SJCRH30 (cell line): ENCODE data around the gene WSCD2. TPM values are rescaled to one million over a fixed set of nuclear protein-coding genes. Genes with fewer than 3 reads are reported as not detected.

Experiments used
- DNase-seq, 2 experiments: peaks; one replicate each; pipeline ENCODE4 v3.0.0-alpha.2; 2015 to 2020
- H3K27ac ChIP-seq: fragments of 250-450 bp; sonication (Bioruptor Pico); 2 replicates; pipeline ENCODE4 v1.5.1; 2020; ENCODE audit warnings: mild to moderate bottlenecking, moderate library complexity
- H3K27me3 ChIP-seq: fragments of 250-450 bp; sonication (Bioruptor Pico); 2 replicates; pipeline ENCODE4 v1.5.1; 2020; ENCODE audit warnings: mild to moderate bottlenecking, moderate library complexity
- H3K36me3 ChIP-seq: fragments of 250-450 bp; sonication (Bioruptor Pico); 2 replicates; pipeline ENCODE4 v1.5.1; 2020; ENCODE audit warnings: mild to moderate bottlenecking, moderate library complexity
- H3K4me1 ChIP-seq: fragments of 250-450 bp; sonication (Bioruptor Pico); 2 replicates; pipeline ENCODE4 v1.5.1; 2020; ENCODE audit warnings: mild to moderate bottlenecking, moderate library complexity
- H3K4me3 ChIP-seq: fragments of 250-450 bp; sonication (Bioruptor Pico); 2 replicates; pipeline ENCODE4 v1.5.1; 2020; ENCODE audit warnings: mild to moderate bottlenecking, moderate library complexity
- H3K9me3 ChIP-seq: fragments of 250-450 bp; sonication (Bioruptor Pico); replicated peaks from 2 replicates; pipeline ENCODE4 v1.5.1; 2020; ENCODE audit warnings: mild to moderate bottlenecking, moderate library complexity
- total RNA-seq: library from RNA; depleted of rRNA; stranded (reverse); fragments of >200 nt; shearing (Covaris generic); gene quantifications from 2 replicates; pipeline ENCODE4 v1.2.3, GENCODE V29; 2014

The WSCD2 gene
- total RNA-seq, 1 experiment from 2014 or later = not detected

DNA sequence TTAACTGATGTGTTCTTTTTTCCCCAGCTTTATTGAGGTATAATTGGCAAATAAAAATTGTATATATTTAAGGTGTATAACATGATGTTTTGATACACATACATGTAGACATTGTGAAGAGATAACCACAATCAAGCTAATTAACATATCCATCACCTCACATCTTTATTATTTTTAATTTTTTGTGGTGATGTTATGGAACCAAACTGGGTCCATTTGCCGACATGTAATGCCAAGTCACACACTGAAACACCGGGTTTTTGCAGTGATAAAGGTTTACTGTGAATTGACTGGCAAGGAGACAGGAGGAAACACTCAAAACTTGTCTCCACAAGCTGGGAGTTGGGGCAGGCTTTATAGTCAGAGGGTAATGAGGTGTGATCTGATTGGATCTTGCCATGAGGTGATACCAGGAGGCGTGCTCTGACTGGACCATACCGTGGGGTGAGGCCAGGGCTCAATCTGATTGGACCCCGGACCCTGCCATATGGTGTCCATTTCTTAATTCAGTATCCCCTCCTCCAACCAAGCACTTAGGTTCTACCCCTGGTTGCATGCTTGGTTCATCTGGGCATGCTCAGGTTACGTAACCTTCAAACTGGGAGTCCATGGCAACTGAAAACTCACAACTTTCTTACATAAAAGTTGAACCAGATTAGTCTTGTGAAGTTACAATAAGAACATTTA is 11.8 kb upstream of the WSCD2 start:
- Histone ChIP-seq H3K9me3 (no peaks in the 10 kb centered on the region), H3K4me3 (no peak overlapping the region), H3K4me1 (no peaks in the 10 kb centered on the region), H3K36me3 (no peaks in the 10 kb centered on the region), H3K27me3 (peaks cover 7% of the 10 kb centered on the region; the same call in 1 of the 2 replicates), H3K27ac (no peak overlapping the region)
- DNase-seq = peak; percentile 4 to 6

DNA sequence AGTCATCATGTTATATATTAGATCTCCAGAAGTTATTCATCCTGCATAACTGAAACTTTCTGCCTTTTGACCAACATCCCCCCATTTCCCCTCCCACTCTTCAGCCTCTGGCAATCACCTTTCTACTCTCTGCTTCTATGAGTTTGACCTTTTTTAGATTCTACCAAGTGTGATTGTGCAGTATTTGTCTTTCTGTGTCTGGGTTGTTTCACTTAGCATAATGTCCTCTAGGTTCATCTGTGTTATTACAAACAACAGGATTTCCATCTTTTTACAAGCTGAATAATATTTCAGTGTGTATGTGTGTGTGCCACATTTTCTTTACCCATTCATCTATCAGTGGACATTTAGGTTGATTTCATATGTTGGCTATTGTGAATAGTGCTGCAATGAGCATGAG is 11.2 kb upstream of the WSCD2 start:
- H3K27me3 ChIP-seq = peaks cover 7% of the 10 kb centered on the region; the same call in 1 of the 2 replicates
- H3K4me3 ChIP-seq = no peak overlapping the region
- DNase-seq = no peak
- no peaks in the 10 kb centered on the region for H3K36me3 ChIP-seq
- H3K27ac ChIP-seq = no peak overlapping the region
- no peaks in the 10 kb centered on the region for H3K4me1 ChIP-seq
- no peaks in the 10 kb centered on the region for H3K9me3 ChIP-seq

DNA sequence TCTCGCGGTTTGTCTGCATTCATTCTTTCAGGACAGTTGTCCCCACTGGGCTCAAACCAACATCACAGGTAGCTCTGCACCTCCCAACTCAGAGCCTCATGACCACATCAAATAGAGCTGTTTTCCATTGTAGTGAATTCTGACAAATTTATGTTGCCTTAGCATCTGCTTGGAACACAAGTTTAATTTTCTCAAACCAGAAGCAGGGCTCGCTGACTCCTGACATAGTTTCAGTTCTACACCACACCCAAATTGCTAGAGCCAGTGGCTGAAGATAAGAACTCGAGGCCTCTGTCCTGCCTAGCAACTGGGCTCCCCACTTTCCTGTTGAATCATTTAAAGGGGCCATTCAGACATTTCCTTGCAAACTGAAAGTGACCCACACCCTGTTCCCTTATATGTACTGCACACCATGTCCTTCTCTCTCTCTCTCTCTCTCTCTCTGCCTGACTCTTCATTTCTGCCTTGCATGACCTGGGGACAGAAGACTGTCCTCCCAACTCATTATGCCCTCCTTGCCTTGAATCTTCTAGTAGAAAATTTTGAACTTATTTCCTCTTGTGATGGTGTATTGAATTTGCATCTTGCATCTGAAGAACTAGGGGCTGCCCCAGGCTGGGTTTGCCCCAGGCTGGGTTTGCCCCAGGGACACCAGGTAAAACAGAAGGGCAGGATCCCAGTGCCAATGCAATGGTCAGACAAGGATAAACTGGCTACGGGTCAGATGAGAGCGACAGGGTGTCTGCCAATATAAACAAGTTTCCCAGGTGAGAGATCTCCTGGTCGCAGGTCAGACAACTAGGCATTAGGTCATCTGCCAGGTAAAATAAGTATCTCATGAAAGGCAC is 9.7 kb upstream of the WSCD2 start:
- DNase-seq = no peak
- Histone ChIP-seq H3K4me1 (no peaks in the 10 kb centered on the region), H3K36me3 (no peaks in the 10 kb centered on the region), H3K4me3 (no peak overlapping the region), H3K9me3 (no peaks in the 10 kb centered on the region), H3K27me3 (peaks cover 7% of the 10 kb centered on the region; the same call in 1 of the 2 replicates), H3K27ac (no peak overlapping the region)

DNA sequence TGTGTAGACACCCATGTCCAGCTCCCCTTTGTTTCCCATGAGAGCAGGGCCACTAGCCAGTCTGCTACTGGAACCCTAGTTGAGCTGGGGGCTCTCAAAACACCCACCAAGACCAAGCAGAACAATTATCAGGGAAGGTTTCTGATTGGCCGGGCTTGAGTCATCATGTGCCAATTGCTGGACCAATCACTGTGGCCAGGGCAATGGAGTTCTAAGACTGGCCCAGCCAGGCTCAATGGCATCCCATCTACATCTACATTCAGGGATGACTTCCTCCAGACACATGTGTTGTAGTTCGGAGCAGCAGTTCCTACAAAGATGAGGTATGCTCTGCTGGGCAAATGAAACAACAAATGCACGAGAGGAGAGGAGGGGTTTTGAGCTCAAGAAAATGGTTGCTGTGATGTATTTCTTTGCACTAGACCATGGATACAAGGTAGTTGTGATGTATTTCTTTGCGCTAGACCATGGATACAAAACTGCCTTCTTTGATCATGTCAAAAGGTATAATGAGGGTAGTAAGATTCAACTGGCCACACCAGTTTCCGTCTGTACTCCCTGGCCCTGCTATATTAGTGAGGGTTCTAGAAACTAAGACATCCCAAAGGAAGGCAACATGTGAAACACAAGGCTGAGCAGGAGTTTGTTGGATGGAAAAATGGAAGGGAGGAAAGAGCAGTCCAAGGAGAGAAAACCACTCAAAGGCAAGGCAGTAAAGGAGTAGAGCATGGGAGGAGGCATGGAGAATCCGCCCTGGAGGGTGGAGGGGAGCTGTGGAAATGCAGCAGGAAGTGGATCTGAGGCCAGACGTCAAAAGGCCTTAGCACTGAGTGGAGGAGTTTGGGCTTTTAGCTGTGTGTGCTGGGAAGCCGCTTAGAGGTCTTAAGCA is 8.9 kb upstream of the WSCD2 start:
- Histone ChIP-seq H3K9me3 (no peaks in the 10 kb centered on the region), H3K27me3 (peaks cover 7% of the 10 kb centered on the region; the same call in 1 of the 2 replicates), H3K36me3 (no peaks in the 10 kb centered on the region), H3K4me3 (no peak overlapping the region), H3K4me1 (no peaks in the 10 kb centered on the region), H3K27ac (no peak overlapping the region)
- DNase-seq = no peak

DNA sequence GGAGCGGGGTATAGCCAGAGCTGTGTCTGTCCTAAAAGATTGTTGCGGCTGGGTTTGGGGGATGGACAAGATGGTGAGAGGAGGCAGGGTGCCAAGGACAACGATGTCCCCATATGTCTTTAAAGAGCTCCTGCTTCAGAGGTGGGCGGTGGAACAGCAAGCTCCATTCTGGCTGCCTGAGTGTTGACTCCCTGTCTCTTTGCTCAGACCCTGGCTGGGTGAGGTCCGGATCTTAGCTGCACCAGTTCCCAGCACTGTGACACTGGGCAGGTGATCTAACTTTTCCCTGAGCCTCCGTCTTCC is 8.3 kb upstream of the WSCD2 start:
- Histone ChIP-seq H3K27ac (no peak overlapping the region), H3K4me3 (no peak overlapping the region), H3K36me3 (no peaks in the 10 kb centered on the region), H3K4me1 (no peaks in the 10 kb centered on the region), H3K9me3 (no peaks in the 10 kb centered on the region), H3K27me3 (peaks cover 7% of the 10 kb centered on the region; the same call in 1 of the 2 replicates)
- no peak for DNase-seq

DNA sequence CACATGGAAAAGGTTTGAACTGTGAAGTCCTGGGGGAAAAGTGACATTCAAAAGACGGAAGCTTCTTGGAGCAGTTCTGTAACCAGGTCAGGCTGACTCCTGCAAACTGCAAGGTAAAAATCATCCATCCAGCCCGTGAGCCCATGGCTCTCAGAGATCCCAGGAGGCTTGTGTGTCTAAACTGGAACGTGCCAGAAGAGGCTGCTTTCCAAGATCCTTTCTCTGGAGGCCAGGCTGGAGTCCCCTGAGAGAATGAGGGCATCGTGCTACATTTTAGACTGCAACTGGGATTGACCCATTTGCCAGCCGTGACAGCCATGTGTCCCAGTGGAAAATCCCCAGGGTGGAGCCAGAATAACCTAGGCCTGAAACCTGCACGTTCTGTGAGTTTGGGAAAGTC is 7.8 kb upstream of the WSCD2 start:
- Histone ChIP-seq H3K4me3 (no peak overlapping the region), H3K36me3 (no peaks in the 10 kb centered on the region), H3K27me3 (peaks cover 5% of the 10 kb centered on the region; the same call in 1 of the 2 replicates), H3K9me3 (no peaks in the 10 kb centered on the region), H3K27ac (no peak overlapping the region), H3K4me1 (no peaks in the 10 kb centered on the region)
- no peak for DNase-seq

DNA sequence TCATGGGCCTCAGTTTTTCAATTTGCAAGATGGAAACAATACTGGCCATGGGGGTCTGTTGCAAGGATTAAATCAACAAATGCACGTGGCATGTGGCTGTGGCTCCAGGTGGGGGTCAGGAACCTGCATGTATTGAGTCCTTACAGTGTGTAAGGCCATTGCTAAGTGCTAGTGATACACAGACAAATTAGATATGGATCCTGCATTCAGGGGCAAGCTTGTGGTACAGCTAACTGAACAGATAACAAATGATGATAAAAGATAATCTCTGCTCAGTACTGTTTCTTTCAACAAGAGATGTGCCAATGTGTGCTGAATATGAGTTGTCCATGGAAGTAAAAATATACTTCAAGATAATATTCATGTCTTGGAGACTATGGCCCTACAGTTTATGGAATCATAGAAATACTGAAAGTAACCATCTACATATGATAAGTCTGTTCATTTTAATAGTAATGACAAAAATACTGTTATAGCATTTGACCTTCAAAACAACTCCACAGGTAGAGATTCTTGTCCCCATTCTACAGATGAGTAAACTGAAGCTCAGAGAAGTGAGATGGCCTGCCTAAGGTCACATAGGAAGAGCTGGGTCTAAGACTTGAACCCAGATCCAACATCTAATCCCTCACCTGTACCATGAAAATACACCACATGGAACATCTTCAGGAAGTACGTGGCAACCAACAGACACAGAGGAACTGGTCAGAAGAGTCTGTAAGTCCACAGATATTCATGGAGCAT is 7.2 kb upstream of the WSCD2 start:
- H3K4me3 ChIP-seq = no peak overlapping the region
- H3K27ac ChIP-seq = no peak overlapping the region
- H3K36me3 ChIP-seq = no peaks in the 10 kb centered on the region
- no peaks in the 10 kb centered on the region for H3K4me1 ChIP-seq
- no peak for DNase-seq
- H3K27me3 ChIP-seq = no peaks in the 10 kb centered on the region
- H3K9me3 ChIP-seq = no peaks in the 10 kb centered on the region

DNA sequence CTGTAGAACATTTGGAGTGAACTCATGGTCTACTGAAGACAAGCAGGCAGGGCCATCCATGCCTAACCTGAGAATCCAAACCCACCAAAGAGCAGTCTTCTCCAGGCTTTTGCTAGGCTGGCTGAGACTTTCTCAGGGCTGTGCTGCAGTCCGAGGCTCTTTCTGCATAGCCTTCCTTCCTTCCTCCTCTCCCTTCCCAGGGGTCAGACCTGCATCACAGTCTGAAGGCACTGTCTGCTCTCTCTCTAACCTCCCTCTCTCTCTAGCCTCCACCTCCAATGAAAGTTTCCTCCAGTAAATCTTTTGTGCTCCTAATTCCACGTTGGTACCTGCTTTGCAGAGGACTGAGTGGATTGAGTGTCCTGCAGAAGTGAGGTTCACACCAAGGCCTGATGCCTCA is 6.4 kb upstream of the WSCD2 start:
- H3K4me1 ChIP-seq = no peaks in the 10 kb centered on the region
- DNase-seq = no peak
- no peak overlapping the region for H3K27ac ChIP-seq
- no peaks in the 10 kb centered on the region for H3K9me3 ChIP-seq
- no peak overlapping the region for H3K4me3 ChIP-seq
- no peaks in the 10 kb centered on the region for H3K27me3 ChIP-seq
- no peaks in the 10 kb centered on the region for H3K36me3 ChIP-seq

DNA sequence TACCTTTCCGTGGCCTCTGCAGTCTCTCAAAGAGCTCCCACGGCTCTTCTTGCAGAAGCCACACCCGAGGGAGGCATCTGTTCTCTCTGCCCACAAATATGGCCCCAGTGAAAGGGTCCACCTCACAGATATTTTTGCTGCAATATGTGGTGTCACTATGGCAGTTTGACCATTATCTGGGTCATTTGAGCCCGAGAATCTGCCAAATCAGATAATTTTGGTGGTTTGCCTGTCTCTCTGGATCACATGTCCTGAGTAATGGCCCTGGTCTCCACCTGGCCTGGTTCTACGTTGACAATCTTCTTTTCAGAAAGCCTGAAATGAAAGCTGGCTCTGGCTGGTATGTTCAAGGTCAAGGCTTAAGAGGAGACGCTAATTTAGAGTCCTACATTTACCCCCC is 5.7 kb upstream of the WSCD2 start:
- H3K4me1 ChIP-seq = no peaks in the 10 kb centered on the region
- H3K4me3 ChIP-seq = no peak overlapping the region
- no peaks in the 10 kb centered on the region for H3K36me3 ChIP-seq
- no peaks in the 10 kb centered on the region for H3K9me3 ChIP-seq
- no peak overlapping the region for H3K27ac ChIP-seq
- no peaks in the 10 kb centered on the region for H3K27me3 ChIP-seq
- no peak for DNase-seq

DNA sequence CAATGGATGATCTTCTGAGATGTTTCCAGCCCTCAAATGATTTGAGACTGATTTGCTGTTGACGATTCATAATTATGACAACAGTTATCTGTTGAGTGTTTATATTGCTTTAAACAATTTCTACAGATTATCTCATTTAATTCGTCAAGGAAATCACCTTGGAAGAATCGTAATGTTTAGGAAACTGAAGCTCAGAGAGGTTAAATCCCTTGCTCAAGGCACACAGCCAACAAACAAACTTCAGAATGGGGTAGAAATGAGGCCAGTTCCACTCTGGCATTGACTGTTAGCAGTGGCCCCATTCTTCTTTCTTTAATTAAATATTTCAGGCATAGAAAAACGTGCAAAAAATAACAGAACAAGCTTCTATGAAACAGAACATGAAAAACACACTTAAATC is 4.0 kb upstream of the WSCD2 start:
- Histone ChIP-seq H3K4me3 (no peak overlapping the region), H3K4me1 (no peaks in the 10 kb centered on the region), H3K27ac (no peak overlapping the region), H3K9me3 (no peaks in the 10 kb centered on the region), H3K36me3 (no peaks in the 10 kb centered on the region), H3K27me3 (no peaks in the 10 kb centered on the region)
- no peak for DNase-seq

DNA sequence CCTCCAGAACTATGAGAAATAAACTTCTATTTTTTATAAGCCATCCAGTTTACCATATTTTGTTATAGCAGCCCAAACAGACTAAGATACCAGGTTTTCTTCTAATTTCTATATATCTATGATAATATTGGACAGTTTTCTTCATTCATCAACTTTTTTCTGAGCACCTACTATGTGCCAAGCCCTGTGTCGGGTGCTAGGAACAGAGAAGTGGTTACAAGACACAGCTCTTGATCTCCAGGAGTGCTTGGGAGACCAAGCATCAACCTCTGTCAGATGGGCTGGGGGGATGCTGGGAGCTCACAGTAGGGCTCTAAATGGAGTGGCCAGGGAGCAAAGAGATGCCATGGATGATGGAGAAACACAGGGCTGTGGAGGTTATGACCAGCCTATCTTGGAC is 2.9 kb upstream of the WSCD2 start:
- no peaks in the 10 kb centered on the region for H3K36me3 ChIP-seq
- H3K4me3 ChIP-seq = no peak overlapping the region
- H3K4me1 ChIP-seq = no peaks in the 10 kb centered on the region
- H3K27ac ChIP-seq = no peak overlapping the region
- H3K9me3 ChIP-seq = no peaks in the 10 kb centered on the region
- no peaks in the 10 kb centered on the region; the same call in 1 of the 2 replicates for H3K27me3 ChIP-seq
- no peak for DNase-seq

DNA sequence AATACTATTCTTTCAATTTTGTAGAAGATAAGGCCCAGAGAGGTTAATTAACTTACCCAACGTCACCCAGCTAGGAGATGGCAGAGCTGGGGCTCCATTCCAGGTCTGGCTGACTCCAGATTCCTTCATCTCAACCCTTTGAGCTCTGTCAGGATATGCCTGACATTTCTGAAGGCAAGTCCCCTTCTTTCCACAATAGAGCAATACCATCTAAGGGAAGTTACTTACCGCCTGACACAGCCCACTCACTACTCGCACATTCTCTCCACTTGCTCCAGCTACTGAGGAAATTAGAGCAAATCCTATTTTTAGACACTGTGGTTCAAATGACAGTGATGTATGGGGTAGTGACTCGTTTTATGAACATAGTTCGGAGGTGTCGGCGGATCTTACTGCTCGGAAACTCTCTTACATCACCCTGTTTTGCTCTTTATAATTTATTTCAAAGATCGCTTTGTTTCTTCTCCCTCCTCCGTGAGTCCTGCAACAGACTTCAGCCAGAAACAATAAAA is 2.0 kb upstream of the WSCD2 start:
- no peak for DNase-seq
- Histone ChIP-seq H3K27me3 (no peaks in the 10 kb centered on the region; the same call in 1 of the 2 replicates), H3K9me3 (no peaks in the 10 kb centered on the region), H3K36me3 (no peaks in the 10 kb centered on the region), H3K4me1 (no peaks in the 10 kb centered on the region), H3K27ac (no peak overlapping the region), H3K4me3 (no peak overlapping the region)

DNA sequence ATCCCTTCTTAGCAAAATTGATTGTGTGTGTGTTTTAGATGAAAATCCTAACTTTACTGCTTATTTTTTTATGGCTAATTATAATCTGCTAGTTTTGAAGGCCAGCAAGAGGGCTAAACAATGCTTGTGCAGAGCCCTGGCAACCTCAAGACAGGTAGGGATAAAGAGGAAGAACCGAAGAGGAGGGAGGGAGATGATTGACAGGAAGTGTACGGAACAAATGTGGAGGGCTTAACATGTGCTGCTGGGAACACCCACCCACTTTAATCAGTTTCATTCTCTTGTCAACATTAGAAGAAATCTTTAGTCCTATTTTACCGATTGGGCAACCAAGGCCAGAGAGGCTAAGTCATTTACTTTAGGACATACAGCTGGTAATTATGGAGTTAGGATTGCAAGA is 1.4 kb upstream of the WSCD2 start:
- Histone ChIP-seq H3K4me3 (no peak overlapping the region), H3K27me3 (no peaks in the 10 kb centered on the region; the same call in 1 of the 2 replicates)

More for the DNA sequence above, 1.4 kb upstream of the WSCD2 start:
- Histone ChIP-seq H3K4me1 (no peaks in the 10 kb centered on the region), H3K27ac (no peak overlapping the region), H3K36me3 (no peaks in the 10 kb centered on the region), H3K9me3 (no peaks in the 10 kb centered on the region)
- no peak for DNase-seq
